DMS53 treated with DMSO at 0.1 percent for 48 hours (cell line): ENCODE results near the gene RAD51.

Experiments
- DNase-seq: peaks from one replicate; lab custom pipeline; 2025; ENCODE audit not compliant: unreplicated experiment; lab: John Stamatoyannopoulos, UW

Gene RAD51

DNA sequence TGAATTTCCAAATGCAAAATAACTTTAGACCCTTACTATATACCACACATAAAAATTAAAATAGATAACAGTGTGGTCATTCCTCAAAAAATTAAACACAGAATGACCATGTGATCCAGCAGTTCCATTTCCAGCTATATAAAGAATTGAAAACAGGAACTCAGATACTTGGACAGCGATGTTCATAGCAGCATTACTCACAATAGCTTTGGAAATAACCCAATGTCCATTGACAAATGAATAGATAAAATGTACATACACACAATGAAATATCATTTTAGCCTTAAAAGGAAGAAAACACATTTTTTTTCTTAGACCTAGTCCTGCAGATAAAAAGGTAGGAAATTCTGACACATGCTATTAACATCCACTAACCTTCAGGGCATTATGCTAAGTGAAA, 26.7 kb downstream of the RAD51 start:
- no peak for DNase-seq

DNA sequence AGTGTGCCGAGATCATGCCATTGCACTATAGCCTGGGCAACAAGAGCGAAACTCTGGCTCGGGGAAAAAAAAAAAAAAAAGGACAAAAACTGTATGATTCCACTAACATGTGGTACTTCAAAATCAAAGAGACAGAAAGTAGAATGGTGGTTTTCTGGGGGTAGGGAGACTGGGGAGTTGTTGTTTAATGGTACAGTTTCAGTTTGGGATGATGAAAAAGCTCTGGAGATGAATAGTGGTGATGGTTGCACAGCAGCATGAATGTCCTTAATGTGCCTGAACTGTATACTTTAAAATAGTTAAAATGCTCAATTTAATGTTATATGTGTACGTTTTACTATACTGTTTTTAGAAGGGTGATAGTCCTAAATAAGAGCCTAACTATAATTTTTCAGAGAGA, 27.4 kb downstream of the RAD51 start:
- DNase-seq = no peak

DNA sequence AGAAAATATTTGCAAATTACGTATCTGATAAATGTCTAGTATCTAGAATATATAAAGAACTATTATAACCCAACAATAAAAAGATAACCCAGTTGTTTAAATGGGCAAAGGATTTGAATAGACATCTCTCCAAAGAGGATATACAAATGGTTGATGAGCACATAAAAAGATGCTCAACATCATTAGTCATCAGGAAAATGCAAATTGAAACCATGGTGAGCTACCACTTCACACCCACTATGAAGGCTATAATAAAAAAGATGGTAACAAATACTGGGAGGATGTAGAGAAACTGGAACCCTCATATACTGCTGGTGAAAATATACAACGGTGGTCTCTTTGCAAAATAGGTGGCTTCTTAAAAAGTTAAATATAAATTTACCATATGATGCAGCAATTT, 28.0 kb downstream of the RAD51 start:
- no peak for DNase-seq

DNA sequence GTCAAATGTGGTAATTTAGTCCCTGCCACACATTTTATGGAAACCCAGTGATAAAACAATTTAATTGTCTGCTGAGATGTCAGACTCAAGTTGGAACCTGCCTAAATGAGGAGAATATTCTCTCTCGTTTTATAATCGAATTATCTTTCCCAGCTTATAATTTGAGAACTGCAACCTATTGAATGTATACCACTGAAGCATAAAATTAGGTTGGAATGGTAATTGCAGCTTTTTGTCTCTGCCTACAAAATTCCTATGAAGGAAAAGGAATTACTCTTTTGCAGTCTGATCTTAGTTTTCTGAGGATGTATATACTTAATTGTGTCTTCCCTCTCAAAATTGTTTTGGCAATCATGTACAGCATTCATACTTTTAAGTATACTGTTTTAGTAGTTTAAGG, 28.9 kb downstream of the RAD51 start:
- DNase-seq = no peak

DNA sequence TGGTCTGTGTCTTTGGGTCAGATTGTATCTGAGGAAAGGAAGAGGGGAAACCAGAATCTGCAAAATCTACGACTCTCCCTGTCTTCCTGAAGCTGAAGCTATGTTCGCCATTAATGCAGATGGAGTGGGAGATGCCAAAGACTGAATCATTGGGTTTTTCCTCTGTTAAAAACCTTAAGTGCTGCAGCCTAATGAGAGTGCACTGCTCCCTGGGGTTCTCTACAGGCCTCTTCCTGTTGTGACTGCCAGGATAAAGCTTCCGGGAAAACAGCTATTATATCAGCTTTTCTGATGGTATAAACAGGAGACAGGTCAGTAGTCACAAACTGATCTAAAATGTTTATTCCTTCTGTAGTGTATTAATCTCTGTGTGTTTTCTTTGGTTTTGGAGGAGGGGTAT, 36.1 kb downstream of the RAD51 start:
- no peak for DNase-seq

DNA sequence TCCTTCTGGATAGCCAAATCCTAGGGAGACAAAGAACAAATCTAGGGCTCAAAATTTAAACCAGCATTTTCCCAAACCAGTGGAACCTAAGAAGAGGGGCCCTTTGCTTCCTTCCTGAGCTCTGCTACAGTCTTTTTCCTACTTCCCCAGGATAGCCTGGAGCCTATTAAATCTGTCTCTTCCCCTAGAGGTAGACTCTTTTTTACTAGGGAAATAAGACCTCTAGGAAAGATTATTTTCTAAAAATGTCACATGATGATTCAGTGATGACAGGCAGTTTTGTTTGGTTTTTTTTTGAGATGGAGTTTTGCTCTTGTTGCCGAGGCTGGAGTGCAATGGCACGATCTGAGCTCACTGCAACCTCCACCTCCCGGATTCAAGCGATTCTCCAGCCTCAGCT, 41.6 kb downstream of the RAD51 start:
- DNase-seq = no peak

DNA sequence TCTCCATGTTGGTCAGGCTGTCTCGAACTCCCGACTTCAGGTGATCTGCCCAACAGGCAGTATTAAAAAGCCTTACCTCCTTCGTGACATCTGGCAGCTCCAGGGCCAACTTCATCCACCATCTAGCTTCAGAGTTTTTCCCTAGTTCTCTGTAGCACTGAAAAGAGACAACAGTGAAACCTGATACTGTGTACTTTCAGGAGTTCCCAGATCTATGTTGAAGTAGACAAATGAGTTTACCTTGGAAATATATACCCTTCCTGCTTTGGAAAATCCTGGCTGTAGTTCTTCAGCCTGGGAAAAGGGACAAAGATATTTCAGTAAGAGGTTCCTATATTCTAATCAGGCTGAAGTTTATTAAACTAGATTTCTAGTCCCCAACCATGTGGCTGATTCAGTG, 42.1 kb downstream of the RAD51 start:
- peak; percentile 50 for DNase-seq

DNA sequence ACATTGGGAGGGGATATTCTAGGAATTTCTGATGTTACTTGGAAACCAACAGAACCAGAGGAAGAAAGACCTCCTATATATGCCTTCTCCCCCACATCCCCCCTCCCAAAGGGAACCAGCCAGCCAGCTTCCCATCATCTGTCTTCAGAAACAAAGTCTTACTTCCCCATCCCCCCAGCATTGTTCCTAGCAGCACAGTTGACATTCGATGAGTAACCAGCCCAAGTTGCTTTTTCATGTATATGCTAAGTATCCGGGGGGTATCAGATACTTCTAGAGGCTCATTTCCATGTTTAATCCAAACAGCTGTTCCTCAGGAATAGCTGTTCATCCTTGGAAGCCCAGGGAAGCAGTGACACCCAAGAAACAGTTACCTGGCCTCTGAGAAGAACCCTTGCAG, 44.1 kb downstream of the RAD51 start:
- DNase-seq = no peak

DNA sequence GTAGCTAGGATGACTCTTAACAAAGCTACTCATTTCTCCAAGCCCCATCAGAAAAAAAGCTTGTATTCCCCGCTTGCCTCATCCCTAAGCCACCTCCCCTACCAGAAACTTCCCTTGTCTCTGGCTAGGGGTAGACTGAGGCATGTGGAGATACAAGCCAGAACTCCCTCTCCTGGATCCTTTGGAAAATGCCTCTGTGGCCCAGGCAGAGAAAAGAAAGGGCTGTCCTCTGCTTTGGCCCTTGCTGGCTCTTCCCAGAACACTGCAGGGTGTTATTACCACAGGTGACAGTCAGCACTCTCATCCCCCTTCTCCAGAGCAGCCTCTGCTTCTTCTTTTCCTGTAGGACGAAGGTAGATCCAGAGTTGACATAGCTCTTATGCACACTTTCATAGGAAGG, 44.9 kb downstream of the RAD51 start:
- no peak for DNase-seq

DNA sequence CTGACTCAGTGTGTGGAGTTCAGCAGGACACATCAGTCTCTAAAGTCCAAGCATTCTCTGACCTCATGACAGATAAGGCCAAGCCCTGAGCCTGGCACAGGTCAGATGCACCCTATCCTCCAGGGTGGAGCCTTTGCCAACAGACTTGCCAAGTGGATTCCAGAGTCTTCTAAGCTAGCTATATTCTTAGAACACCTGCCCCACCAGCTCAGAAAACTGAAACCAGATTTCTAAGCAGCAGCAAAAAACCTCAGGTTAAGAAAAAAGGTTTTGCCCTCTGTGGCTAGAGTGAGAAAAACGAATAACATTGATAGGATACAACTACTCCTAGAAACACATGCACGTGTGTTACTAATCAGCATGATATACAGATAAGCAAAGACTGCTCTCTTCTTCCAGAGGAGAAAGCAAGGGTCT, 48.5 kb downstream of the RAD51 start:
- no peak for DNase-seq

DNA sequence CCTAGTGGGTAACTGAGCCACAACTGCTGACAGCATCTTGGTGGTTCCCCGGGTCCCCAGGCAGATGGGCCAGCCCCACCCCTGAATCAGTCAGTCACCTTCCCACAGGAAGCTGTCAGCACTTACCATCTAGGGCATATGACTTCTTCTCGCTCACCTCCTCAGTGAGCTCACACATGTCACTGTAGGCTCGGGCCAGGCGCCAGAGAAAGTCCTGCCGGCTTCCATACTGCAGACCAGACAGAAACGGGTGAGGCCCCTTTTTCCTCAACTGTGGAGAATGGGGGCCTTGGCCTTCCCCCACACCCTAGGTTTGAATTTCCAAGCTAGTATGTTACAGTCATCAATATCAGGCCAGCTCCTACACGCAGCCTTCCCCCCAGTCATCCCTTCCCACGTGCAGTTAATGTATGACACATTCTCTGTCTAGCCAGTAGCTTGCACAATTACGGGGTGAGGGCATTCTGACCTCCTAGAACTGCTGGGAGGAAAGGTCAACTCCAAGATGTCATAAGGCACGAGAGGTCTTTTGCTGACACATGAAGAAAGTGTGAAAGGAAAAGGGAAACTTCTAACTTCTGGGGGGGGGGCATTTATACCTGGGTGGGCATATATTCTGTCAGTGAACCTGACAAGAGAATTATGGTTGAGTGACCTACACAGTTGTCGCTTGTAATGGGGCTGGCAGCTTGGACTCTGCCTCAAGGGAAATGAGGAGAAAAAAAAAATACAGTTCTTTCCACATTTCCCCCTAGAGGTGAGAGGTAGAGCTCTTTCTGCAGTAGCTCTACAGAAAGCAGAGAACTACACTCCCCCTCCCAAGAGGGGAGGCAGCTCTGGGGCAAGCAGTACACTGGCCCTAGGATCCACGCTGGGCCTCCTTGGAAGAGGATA, 49.2 kb downstream of the RAD51 start:
- no peak for DNase-seq

DNA sequence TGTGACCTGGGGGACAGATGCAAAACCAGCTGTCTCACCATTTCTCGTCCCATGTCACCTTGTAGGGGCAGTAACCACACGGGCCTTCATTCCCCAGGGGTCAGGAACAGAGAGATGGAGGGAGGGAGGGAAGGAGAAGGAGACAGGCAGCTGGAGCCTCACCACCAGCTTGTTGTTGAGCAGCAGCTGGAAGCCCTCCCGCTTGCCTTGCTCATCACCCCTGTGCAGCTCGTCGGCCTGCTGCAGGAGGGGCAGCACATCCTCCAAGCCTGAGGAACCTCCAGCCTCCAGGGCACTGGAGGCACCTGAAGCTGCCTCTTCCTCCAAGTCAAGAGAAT, 49.8 kb downstream of the RAD51 start:
- no peak for DNase-seq

DNA sequence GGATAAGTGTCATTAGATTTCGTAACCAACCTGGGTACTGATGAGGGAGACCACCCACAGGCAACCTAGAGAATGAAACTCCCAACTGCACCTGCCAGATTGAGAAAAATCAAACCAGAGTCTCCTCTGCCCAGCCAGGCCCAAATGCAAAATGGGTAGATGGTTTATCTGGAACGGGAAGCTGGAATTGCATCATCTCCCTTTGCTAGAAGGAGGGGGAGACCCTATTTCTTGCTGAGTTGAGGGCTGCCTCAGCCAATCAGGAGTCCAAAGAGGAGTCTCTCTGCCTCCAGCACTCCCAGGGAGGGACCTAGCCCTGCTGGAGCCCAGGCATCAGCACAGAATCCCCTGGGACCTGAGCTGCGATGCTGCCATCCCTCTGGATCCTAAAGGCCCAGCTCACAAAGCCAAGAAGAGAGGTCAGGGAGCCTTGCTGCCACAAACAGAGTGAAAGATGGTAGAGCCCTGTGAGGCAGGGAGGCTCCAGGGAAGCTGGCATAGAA, 52.0 kb downstream of the RAD51 start:
- no peak for DNase-seq

DNA sequence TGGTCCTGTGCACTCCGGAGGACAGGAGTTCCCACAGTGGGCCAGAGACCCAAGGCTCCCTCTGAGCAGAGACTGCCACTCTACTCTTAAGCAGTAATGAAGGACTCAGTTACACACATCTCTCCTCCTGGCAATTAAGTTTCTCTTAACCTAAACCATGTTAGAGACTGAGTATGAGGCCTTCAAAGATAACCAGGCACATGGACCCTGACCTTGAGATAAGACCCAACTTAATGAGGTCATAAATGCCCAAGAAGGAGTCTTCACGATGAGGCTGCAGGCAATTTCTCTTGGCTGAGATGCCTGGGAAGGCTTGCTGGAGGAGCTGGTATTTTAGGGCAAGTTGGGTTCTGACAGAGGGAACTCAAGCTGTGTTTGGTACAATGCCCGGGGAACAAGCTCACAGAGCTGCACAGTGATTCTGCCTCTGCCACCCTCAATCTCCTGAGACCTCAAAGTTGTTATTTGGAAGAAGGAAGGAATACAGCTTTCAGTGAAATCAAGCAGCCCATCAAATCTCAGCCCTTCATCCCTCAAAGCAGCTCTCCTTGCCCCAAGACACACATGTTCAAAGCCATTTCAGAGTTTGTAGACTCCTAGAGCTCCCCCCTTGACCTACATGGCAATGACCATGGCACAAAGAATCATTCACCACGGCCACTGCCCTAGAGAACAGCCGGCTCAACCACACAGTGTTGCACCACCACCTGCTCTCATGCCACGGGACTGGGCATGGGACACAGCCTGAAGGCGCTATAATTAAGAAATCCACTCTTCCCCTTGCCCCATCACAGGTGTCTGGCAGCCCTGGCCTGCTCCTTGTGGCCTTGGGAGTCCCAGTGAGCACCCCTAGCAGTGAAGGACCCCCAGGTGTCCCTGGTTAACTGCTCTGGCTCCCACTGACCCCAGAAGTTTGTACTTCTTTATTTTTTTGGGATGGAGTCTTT, 53.0 kb downstream of the RAD51 start:
- no peak for DNase-seq

DNA sequence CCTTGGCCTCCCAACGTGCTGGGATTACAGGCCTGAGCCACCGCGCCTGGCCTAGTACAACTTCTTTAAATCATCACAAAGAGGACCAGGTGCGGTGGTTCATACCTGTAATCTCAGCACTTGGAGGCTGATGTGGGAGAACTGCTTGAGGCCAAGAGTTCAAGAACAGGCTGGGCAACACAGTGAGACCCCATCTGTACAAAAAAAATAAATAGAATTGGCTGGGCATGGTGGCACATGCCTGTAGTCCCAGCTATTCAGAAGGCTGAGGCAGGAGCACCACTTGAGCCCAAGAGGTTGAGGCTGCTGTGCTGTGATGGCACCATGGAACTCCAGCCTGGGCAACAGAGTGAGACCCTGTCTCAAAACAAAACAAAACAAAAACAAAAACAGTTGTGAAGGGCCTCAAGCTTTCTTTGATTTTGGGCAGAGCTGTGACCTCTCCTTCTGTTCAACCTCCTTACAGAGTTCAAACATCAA, 54.2 kb downstream of the RAD51 start:
- DNase-seq = no peak

DNA sequence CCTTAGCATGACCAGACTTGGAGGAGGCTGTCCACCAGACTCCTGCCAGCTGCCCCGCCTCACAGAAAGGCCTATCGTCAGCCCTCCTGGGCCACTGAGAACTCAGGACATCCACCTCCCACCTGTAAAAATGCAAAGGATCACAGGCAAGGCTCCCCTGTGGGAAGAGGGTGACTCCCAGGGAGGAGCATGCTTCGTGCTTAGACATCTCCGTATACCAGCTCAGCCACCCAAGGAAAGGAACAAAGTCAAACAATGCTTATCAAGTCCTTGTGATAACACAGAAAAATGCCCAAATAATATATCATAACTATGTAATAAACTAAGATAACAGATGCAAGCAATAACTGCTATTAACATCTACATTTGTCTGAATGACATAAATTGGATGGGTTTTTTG, 55.9 kb downstream of the RAD51 start:
- DNase-seq = no peak

DNA sequence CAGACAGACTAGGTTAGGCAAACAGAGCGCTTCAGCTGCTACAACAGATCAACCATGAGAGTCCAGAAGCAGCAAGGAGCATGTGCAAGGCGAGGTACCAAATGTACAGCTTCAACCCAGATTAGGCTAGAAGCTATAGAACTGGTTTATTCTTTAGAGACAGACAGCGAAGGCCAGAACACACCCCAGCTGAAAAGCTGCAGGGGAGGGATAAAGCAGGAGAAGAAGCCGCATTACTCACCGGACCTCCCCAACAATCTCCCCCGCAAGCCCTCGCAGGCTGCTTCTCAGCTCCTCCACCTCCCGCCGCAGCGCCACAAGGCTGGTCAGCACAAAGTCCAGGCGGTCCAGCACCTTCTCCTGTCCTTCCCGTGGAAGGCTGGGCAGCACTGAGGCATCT, 56.8 kb downstream of the RAD51 start:
- no peak for DNase-seq

DNA sequence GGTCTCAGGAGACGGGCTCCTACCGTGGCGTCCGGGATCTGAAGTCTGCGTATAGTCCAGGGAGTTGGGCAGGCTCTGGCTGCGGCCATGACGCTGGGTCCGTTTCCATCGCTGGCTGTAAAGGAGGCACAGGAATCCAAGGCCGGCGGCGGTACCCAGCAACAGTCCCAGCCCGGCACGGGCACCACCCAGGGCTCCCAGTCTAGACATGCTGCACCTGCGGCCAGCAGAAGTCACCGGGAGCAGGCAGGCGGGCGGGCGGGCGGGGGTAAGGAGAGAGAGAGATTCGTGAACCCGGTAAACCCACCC, 59.6 kb downstream of the RAD51 start:
- DNase-seq = no peak

DNA sequence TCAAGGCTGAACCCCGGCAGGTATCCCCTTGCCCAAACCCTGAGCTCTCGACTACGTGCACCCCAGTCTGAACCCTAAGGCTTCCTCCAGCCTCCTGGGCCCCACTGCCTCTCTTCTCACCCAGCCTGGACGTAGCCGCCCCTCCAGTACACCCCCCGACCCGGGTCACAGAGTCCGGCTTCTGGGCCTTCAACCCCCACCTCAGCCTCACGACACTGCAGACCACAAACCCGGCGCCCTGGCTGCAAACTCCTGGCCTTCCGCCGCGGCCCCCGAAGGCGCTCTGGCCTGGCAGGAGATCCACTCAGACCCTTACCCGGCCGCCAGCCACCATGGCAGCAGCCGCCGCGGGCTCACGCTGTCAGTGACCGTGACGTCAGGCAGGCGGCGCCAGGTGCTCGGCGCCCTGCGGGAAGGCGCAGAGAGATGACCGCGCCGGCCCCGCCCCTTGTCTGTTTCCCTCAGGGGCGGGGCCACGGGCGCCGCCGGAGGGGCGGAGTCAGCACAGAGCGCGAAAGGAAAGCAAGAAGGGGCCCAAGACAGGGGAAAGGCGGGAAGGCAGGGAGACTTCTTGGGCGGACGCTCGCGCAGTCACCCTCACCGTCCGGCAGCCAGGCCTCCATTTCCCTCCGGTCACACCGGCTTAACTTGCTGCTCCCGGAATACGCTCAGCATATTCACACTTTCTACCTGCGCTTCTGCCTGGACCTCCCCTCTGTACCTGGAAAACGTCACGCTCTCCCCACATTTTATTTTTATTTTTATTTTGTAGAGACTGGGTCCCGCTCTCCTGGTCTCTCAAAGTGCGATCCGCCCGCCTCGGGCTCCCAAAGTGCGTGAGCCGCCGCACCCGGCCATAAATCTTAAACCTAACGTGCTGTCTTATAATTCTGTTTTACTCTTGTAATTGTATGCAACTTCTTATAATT, 60.2 kb downstream of the RAD51 start, which contains the start of gene RMDN3:
Gene RMDN3, minus strand, starts transcription at position 372 of the 929 bp plus-strand sequence. CDS start 471 bp downstream, outside the sequence.
- DNase-seq = peak; percentile 81

DNA sequence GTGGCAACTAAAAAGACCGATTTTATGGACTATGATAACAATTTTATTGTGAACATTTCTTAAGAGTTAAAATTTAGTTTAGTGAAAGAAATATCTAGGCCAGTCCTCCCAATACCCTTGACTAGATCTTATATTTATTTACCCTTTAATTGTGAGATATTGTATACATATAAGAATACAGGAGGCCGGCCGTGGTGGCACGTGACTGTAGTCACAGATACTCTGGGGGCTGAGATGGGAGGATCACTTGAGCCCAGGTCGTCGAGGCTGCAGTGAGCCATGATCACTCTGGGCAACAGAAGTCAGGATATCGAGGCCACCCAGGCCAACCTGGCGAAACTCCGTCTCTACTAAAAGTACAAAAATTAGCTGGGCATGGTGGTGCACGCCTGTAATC, 60.8 kb downstream of the RAD51 start:
- no peak for DNase-seq

DNA sequence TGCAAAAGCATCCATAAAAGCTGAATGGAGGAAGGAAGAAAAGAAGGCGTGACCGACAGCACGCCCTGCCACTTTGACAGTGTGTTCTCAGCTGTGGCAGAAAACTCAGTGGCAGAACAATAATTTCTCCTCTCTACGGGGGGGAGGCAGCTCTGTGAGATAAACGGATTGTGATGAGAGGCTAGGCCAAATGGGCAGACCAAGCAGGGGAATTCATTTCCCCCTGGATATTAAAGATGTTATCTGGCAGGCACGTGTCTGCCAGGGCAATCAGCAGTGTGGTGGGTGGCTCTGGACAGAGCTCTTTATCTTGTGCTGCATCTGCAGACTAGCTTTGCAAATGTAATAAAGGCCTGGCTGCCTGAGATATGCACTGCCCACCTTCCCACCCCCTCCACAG, 62.0 kb downstream of the RAD51 start:
- no peak for DNase-seq
